ENCODE results near the gene PCDH11Y. TPM values are rescaled to one million over a fixed set of nuclear protein-coding genes. Genes with fewer than 3 reads are reported as not detected.
"Not testable (repeated sequence)": the region's sequence is repeated elsewhere in the genome, so short reads cannot be mapped to it uniquely, and the experiment has no call there.

Gene PCDH11Y
- total RNA-seq, 4 donors from 2014 or later: not detected

DNA sequence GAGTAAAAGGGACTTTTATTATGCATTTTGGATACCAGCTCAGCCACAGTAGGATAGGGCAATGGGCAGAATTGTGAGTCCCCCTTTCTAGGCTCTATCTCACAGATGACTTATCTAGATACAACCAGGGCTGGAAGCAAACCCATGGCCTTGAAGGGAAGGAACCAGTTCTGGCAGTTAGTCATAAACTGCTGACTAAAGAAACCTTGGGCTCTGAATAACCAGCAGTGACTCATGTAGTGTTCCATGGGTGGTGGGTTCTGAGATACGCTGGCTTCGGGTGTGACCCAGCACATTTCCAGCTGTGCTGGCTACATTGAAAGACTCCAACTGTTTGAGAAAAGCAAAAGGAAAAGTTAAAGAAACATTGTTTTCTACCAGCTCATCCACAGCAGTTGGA, 679.2 kb downstream of the PCDH11Y start:
- H3K4me3 ChIP-seq; H3K27ac ChIP-seq; H3K4me1 ChIP-seq; DNase-seq (ENCODE audit: low spot score in 2 of 2); H3K27me3 ChIP-seq; H3K36me3 ChIP-seq; H3K9me3 ChIP-seq: not testable (repeated sequence)
- WGBS: no CpG with 5 or more reads among the region's 2 CpGs

DNA sequence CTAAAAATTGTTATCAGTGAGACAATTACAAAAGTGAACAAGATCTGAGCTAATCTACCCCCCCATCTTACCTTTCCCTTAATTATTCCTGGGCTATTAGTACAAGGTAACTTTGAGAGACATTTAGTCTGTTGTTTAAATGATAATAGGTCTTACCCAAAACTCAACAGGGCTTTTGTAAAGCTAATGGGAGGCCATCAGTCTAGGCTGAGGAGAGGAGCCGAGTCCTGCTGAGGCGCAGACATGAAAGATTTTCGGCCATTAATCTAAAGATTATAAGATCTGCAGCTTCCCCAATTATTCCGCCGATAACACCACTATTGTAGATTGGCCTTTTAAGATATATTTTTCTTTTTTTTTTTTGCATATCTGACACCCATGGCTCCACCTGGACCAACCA, 708.6 kb downstream of the PCDH11Y start:
- not testable (repeated sequence) for DNase-seq (ENCODE audit: low spot score in 2 of 2); H3K9me3 ChIP-seq; H3K27me3 ChIP-seq; H3K4me3 ChIP-seq; H3K36me3 ChIP-seq; H3K4me1 ChIP-seq; H3K27ac ChIP-seq
- no CpG with 5 or more reads among the region's 5 CpGs for WGBS

DNA sequence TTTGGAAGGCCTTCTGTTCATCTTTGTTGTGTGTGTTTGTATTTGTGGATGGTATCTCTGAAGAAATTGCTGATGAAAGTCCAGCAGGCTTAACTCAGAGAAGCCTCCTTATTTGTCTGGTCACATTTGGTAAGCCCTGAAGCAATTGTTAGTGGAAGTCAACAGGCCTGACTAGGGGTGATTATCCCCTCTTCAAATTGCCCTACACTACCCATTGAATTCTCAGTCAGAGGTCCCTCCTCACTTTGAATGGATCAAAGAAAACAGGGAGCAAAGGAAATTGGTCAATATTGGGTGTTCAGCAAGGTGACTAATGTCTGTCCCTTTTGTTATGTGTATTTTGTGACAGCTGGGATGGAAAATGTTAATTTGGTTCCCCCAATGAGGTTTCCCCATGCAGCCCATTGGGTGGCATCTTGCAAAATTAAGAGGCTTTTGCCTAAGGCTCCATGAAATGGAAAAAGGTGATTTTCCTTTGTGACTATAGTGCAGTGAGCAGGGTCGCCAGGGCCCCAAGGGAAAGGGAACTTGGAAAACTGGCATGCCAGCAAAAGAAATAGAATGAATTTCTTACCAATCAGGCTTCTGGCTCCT, 709.8 kb downstream of the PCDH11Y start:
- no CpG with 5 or more reads among the region's 1 CpG for WGBS
- H3K27me3 ChIP-seq; H3K27ac ChIP-seq; H3K4me1 ChIP-seq; H3K9me3 ChIP-seq; H3K4me3 ChIP-seq; DNase-seq (ENCODE audit: low spot score in 2 of 2); H3K36me3 ChIP-seq: not testable (repeated sequence)

DNA sequence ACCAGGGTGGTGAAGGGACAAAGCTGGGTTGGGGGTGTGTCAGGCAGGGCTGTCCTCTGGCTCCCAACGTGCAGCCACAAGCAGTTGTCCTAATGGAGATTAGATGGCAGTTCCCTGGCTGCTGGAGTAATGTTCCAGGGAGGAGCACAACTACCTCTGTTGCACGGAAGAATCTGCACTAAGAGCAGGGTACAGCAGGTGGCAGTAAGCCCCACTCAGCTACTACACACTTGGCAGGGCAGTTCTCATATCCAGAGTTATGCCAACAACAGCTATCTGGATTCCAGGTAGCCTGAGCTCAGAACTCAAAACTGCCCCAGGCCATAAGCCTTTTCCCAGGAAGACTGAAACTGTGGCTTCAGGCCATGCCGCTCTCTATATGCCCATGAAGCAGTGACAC, 761.3 kb downstream of the PCDH11Y start:
- DNase-seq (ENCODE audit: low spot score in 2 of 2); H3K4me1 ChIP-seq; H3K4me3 ChIP-seq; H3K9me3 ChIP-seq; H3K27me3 ChIP-seq; H3K27ac ChIP-seq; H3K36me3 ChIP-seq: not testable (repeated sequence)
- no CpG with 5 or more reads among the region's 3 CpGs for WGBS

DNA sequence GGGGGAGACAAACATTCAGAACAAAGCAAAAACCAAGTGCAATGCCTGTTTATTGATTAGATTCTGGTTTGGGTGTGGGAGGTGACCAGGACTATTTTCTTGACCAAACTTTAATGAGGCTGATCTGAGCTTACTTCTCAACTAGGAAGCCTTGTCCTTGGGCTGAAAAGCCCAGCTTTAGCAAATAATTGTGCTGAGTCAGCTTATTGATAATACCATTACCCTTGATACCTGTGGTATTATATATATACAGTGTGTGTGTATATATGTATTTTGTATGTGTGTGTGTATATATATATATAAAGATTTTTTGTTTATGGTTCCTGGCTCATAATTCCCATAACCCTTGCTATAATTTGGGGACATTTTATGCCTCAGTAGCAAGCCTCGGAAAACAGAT, 776.4 kb downstream of the PCDH11Y start:
- not testable (repeated sequence) for H3K9me3 ChIP-seq; H3K4me3 ChIP-seq; H3K4me1 ChIP-seq; DNase-seq (ENCODE audit: low spot score in 2 of 2); H3K27me3 ChIP-seq; H3K36me3 ChIP-seq; H3K27ac ChIP-seq
- WGBS: no CpG with 5 or more reads among the region's 1 CpG

Data from suprapubic skin (tissue), 4 donors.